HEK293T (cell line): ENCODE results near the gene EIF4G1.

Experiments
- PKNOX1 ChIP-seq: fragments of 450-650 bp; IDR thresholded peaks from 2 replicates; pipeline ENCODE4 v1.6.1; 2016
- SP1 ChIP-seq: fragments of 450-650 bp; IDR thresholded peaks from 2 replicates; pipeline ENCODE4 v1.6.1; 2017

- TF ChIP-seq PKNOX1 (no peak), SP1 (no peak)
Measured at GRCh38 chr3:184282941-184283340, 31.5 kb upstream of the EIF4G1 start.
